RWPE2 (cell line): ENCODE data around the gene SYTL3.

ENCODE experiments used
- ATAC-seq: fragments of 200-7000 bp; cut with Tn5 transposase; 3 replicates; pipeline ENCODE4 v1.9.1; 2021; ENCODE audit warnings: low read depth
- DNase-seq: peaks from one replicate; pipeline ENCODE4 v3.0.0-alpha.2; 2020; ENCODE audit warnings: low spot score
- H3K27ac ChIP-seq: fragments of 450-650 bp; 2 replicates; pipeline ENCODE4 v1.5.1; 2017; ENCODE audit warnings: mild to moderate bottlenecking; ENCODE audit not compliant: poor library complexity, severe bottlenecking
- H3K27me3 ChIP-seq: fragments of 250-450 bp; sonication (Bioruptor Pico); 2 replicates; pipeline ENCODE4 v1.5.1; 2021; ENCODE audit warnings: mild to moderate bottlenecking, moderate library complexity; ENCODE audit not compliant: insufficient read depth, poor library complexity, severe bottlenecking
- H3K36me3 ChIP-seq: fragments of 250-450 bp; sonication (Bioruptor Pico); 2 replicates; pipeline ENCODE4 v1.5.1; 2020; ENCODE audit warnings: low read depth, mild to moderate bottlenecking, moderate library complexity
- H3K4me1 ChIP-seq: fragments of 250-450 bp; sonication (Bioruptor Pico); 2 replicates; pipeline ENCODE4 v1.5.1; 2021; ENCODE audit warnings: mild to moderate bottlenecking, moderate library complexity; ENCODE audit not compliant: insufficient read depth, poor library complexity, severe bottlenecking
- H3K4me3 ChIP-seq: fragments of 250-450 bp; sonication (Bioruptor Pico); 2 replicates; pipeline ENCODE4 v1.5.1; 2021; ENCODE audit warnings: mild to moderate bottlenecking, moderate library complexity; ENCODE audit not compliant: severe bottlenecking
- H3K9me3 ChIP-seq: fragments of 250-450 bp; sonication (Bioruptor Pico); 2 replicates; pipeline ENCODE4 v1.5.1; 2021; ENCODE audit warnings: mild to moderate bottlenecking, moderate library complexity; ENCODE audit not compliant: severe bottlenecking
- TF ChIP-seq, protein P1 (sequence below): fragments of 450-650 bp; IDR thresholded peaks from one replicate; pipeline ENCODE4 v1.5.1; 2017; ENCODE audit warnings: mild to moderate bottlenecking, moderate library complexity; ENCODE audit not compliant: poor library complexity, severe bottlenecking

SYTL3 gene

DNA sequence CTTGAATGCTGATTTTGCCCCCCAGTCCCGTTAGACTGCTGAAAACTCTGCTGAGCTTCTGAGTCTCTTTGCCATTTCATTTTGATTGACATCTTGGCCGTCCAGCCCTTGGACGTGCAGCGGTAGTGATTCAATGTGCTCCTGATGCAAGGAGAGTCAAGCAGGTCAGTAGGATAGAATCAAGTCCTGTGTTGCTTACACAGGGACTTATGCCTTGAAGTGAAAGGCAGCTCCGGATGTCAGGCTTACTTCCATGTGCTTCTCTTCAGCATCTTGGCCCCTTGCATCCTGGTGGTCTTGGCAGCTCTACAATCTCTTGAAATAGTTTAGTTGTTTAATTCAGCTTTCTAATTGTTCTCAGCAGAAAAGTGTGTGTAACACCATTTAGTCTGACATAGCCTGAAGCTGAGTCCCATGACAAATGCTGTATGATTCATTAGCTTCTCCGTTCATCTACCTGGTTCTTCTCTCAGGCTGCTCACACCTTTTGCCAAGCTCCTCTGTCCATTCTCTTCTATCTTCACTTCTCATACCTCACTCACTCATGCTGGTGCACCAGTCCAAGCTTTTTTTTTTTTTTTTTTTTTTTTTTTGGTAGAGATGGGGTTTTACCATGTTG lies 93.3 kb downstream of the SYTL3 start:
- peak overlapping the region; percentile 50 for H3K27ac ChIP-seq
- H3K9me3 ChIP-seq = no peaks in the 10 kb centered on the region
- H3K27me3 ChIP-seq = no peaks in the 10 kb centered on the region
- peaks cover 21% of the 10 kb centered on the region for H3K4me1 ChIP-seq
- H3K4me3 ChIP-seq = no peak overlapping the region
- TF ChIP-seq, protein P1, sequence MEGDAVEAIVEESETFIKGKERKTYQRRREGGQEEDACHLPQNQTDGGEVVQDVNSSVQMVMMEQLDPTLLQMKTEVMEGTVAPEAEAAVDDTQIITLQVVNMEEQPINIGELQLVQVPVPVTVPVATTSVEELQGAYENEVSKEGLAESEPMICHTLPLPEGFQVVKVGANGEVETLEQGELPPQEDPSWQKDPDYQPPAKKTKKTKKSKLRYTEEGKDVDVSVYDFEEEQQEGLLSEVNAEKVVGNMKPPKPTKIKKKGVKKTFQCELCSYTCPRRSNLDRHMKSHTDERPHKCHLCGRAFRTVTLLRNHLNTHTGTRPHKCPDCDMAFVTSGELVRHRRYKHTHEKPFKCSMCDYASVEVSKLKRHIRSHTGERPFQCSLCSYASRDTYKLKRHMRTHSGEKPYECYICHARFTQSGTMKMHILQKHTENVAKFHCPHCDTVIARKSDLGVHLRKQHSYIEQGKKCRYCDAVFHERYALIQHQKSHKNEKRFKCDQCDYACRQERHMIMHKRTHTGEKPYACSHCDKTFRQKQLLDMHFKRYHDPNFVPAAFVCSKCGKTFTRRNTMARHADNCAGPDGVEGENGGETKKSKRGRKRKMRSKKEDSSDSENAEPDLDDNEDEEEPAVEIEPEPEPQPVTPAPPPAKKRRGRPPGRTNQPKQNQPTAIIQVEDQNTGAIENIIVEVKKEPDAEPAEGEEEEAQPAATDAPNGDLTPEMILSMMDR = no peak
- DNase-seq (no peak), ATAC-seq (peak; percentile 94)
- no peaks in the 10 kb centered on the region for H3K36me3 ChIP-seq

DNA sequence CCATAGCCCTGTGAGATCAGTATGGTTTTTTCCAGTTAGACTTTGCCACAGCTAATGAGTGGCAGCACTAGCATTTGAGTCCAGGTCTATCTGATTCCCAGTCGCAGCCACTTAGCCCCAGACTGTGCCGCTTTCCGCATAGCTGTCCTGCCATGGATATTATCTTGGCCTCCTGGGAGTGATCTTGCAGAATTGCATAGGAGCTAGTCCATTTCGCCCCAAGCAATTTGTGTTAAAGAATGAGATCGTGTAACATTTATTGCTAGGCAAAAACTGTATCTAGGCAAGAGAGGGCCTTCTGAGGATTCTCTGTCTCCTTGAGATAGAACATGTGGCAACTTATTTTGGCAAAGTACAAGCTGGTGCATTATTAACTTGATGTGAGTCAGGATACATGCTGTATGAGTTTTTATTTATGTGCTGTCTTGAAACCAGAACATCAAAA lies 95.2 kb downstream of the SYTL3 start:
- Histone ChIP-seq H3K9me3 (no peaks in the 10 kb centered on the region), H3K27me3 (no peaks in the 10 kb centered on the region), H3K4me1 (peaks cover 7% of the 10 kb centered on the region), H3K27ac (no peak overlapping the region), H3K36me3 (no peaks in the 10 kb centered on the region), H3K4me3 (no peak overlapping the region)
- ATAC-seq = no peak
- DNase-seq = no peak
- TF ChIP-seq, protein P1 = no peak

DNA sequence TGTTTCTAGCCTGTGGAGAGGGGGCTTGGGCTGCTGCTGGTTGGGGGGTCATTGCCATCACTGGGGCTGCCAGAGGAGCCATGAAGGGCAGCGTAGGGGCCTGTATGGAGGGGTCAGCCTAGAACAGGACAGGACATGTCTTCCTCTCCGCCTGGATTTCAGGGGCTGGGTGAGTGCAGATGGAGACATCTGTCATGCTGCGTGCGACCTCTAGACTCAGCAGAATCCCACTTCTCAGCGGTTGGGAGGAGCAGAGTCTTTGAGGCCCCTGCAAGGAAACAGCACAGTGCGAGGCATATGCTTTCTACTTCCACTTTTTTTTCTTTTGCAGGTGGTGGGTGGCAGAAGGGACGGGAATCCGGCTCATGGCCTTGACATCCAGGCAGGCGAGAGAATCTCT lies 101.4 kb downstream of the SYTL3 start:
- no peak for ATAC-seq
- no peak overlapping the region for H3K27ac ChIP-seq
- DNase-seq = no peak

DNA sequence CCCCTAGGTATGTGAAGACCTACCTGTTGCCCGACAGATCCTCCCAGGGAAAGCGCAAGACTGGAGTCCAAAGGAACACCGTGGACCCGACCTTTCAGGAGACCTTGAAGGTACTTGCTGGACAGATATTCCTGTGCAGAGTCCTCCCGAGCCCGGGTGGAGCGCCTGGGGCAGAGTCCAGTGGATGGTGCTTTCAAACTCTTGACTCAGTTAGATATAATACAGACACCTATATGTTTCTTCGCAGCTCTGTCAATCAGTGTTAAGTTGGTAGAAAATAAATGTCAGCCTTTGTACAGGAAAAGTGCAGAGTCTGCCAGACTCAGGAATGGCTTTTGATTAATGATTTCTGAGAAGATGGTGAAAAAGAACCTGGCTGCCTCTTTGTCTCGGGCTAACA lies 102.1 kb downstream of the SYTL3 start:
- ATAC-seq (no peak), DNase-seq (no peak)
- no peak overlapping the region for H3K27ac ChIP-seq
- TF ChIP-seq, protein P1 = no peak
- no peaks in the 10 kb centered on the region for H3K27me3 ChIP-seq
- H3K4me3 ChIP-seq = no peak overlapping the region
- no peaks in the 10 kb centered on the region for H3K9me3 ChIP-seq
- H3K4me1 ChIP-seq = no peaks in the 10 kb centered on the region
- no peaks in the 10 kb centered on the region for H3K36me3 ChIP-seq

More for the DNA sequence above, 101.4 kb downstream of the SYTL3 start:
- H3K36me3 ChIP-seq = no peaks in the 10 kb centered on the region
- no peaks in the 10 kb centered on the region for H3K4me1 ChIP-seq
- TF ChIP-seq, protein P1 = no peak
- H3K9me3 ChIP-seq = no peaks in the 10 kb centered on the region
- H3K27me3 ChIP-seq = no peaks in the 10 kb centered on the region
- no peak overlapping the region for H3K4me3 ChIP-seq

DNA sequence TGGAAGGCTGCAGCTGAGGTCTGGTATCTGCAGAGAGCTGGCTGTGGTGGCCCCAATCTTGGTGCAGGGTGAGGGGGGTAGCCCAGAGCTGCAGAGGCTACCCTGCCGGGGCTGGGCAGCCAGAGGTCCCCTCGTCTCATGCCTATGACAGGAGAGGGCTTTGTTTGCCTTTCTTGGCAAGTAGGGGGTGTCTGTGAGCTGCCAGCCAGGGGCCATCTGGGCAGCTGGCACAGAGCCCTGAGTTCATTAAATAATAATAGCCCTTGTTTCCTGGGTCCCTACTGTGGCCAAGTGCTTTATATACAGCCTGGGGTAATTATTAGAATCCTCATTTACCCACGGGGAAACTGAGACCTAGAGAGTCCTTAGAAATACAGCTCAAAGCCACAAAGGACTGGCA lies 102.8 kb downstream of the SYTL3 start:
- Histone ChIP-seq H3K4me3 (no peak overlapping the region), H3K27me3 (no peaks in the 10 kb centered on the region), H3K36me3 (no peaks in the 10 kb centered on the region), H3K27ac (no peak overlapping the region), H3K4me1 (no peaks in the 10 kb centered on the region), H3K9me3 (no peaks in the 10 kb centered on the region)
- ATAC-seq (no peak), DNase-seq (no peak)
- TF ChIP-seq, protein P1 = peak; percentile 22
